ENCODE results near the gene LRRC10B. TPM values are rescaled to one million over a fixed set of nuclear protein-coding genes. Genes with fewer than 3 reads are reported as not detected.

Gene LRRC10B
- total RNA-seq, 1 experiment from 2014 or later = 1.1 TPM

DNA sequence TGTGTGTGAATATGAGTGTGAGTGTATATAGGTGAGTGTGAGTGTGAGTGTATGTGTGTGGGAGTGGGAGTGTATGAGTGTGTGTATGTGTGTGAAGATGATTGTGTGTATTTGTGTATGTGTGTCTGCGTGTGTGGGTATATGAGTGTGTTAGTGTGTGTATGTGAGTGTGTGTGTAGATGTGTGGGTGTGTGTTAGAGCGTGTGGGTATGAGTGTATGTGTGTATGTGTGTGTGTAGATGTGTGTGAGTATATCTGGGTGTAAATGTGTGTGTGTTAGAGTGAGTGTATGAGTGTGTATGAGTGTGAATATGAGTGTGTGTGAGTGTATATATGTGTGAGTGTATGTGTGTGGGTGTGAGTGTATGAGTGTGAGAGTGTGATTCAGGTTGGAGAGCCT, 11.1 kb upstream of the LRRC10B start:
- ChIA-PET POLR2A (ENCODE audit: unreplicated experiment) (no interaction called here), CTCF (no interaction called here)
- BruUV-seq (replicated peaks) = no TSS peak

DNA sequence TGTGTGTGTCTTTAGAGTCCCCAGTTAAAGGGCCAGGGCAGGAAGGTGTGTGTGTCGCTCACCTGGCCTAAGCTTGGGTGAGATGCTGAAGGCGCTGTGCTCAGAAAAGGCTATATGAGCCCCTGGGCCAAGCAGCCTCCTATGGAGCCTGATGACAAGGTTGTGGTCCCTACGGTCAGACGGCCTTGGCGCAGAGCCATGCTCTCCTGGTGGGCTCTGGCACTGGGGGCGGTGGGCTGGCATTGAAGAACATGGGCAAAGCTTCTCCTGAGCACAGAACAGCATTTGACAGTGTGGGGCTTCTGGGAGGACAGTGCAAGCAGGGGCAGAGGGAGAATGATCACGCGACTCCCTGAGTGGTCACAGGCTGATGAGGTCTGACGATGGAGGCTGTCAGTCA, 10.7 kb upstream of the LRRC10B start:
- Histone ChIP-seq H3K27me3 (ENCODE audit: insufficient read depth, low read depth) (no peaks in the 10 kb centered on the region), H3K27ac (no peak overlapping the region), H3K9me3 (ENCODE audit: insufficient read depth, low read depth) (no peaks in the 10 kb centered on the region), H3F3A (ENCODE audit: insufficient read depth, low read depth) (peaks cover 6% of the 10 kb centered on the region; the same call in 1 of the 2 replicates), H4K20me1 (ENCODE audit: insufficient read depth) (no peaks in the 10 kb centered on the region), H3K4me3 (no peak overlapping the region), H3K4me1 (replicated peaks; ENCODE audit: insufficient read depth) (peaks cover 7% of the 10 kb centered on the region), H3K9me2 (ENCODE audit: insufficient read depth) (no peaks in the 10 kb centered on the region), H2AFZ (no peak overlapping the region), H3K4me2 (no peak overlapping the region), H3K36me3 (ENCODE audit: low read depth) (no peaks in the 10 kb centered on the region), H3K79me2 (ENCODE audit: low read depth) (no peaks in the 10 kb centered on the region)
- TF ChIP-seq, protein P1, sequence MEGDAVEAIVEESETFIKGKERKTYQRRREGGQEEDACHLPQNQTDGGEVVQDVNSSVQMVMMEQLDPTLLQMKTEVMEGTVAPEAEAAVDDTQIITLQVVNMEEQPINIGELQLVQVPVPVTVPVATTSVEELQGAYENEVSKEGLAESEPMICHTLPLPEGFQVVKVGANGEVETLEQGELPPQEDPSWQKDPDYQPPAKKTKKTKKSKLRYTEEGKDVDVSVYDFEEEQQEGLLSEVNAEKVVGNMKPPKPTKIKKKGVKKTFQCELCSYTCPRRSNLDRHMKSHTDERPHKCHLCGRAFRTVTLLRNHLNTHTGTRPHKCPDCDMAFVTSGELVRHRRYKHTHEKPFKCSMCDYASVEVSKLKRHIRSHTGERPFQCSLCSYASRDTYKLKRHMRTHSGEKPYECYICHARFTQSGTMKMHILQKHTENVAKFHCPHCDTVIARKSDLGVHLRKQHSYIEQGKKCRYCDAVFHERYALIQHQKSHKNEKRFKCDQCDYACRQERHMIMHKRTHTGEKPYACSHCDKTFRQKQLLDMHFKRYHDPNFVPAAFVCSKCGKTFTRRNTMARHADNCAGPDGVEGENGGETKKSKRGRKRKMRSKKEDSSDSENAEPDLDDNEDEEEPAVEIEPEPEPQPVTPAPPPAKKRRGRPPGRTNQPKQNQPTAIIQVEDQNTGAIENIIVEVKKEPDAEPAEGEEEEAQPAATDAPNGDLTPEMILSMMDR (conservative IDR thresholded peaks at IDR 0.05) = no peak
- no peak for TF ChIP-seq EZH2 (IDR thresholded peaks at IDR 0.05; ENCODE audit: low read depth)
- no peak for DNase-seq
- intact Hi-C loops (cut with micrococcal nuclease; ENCODE audit: unreplicated experiment) = no loop called here
- ChIA-PET CTCF (no interaction called here), POLR2A (ENCODE audit: unreplicated experiment) (no interaction called here)
- no TSS peak for BruUV-seq (replicated peaks)

More for the DNA sequence above, 11.1 kb upstream of the LRRC10B start:
- Histone ChIP-seq H3K9me3 (ENCODE audit: insufficient read depth, low read depth) (no peaks in the 10 kb centered on the region), H3K4me2 (no peak overlapping the region), H3K27me3 (ENCODE audit: insufficient read depth, low read depth) (no peaks in the 10 kb centered on the region), H3K4me1 (replicated peaks; ENCODE audit: insufficient read depth) (peaks cover 3% of the 10 kb centered on the region), H4K20me1 (ENCODE audit: insufficient read depth) (no peaks in the 10 kb centered on the region), H3K36me3 (ENCODE audit: low read depth) (no peaks in the 10 kb centered on the region), H3F3A (ENCODE audit: insufficient read depth, low read depth) (peaks cover 2% of the 10 kb centered on the region; the same call in 1 of the 2 replicates), H3K79me2 (ENCODE audit: low read depth) (no peaks in the 10 kb centered on the region), H3K9me2 (ENCODE audit: insufficient read depth) (no peaks in the 10 kb centered on the region), H2AFZ (no peak overlapping the region), H3K27ac (no peak overlapping the region), H3K4me3 (no peak overlapping the region)
- no peak for TF ChIP-seq EZH2 (IDR thresholded peaks at IDR 0.05; ENCODE audit: low read depth)
- TF ChIP-seq, protein P1 (conservative IDR thresholded peaks at IDR 0.05) = no peak
- intact Hi-C loops (cut with micrococcal nuclease; ENCODE audit: unreplicated experiment) = no loop called here
- no peak for DNase-seq

DNA sequence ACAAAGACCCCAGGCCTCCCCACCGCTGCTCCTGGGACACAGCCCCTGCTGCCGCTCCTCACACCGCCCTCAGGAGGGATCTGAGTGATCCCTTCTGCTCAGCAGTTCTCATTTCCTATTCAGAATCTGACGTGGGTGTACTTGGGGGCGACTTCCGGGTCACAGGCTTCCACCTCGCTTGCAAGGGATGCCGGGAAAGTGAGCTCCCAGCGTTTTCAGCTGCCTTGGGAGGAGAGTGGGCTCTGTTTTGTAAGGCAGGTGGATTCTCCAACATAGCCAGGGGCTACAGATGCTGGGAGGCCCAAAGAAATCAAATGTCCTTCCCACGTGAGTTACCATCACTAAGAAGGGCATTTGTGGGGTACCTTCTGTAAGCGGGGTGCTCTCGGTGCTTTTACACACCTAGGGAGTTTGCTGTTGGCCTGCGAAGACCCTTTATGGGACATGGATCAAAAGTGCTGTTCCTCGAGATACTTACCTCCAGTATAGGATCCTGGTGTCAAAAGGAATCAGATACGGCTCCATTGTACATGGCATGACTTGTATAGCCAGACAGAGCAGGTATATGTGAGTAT, 9.7 kb upstream of the LRRC10B start:
- ChIA-PET CTCF (no interaction called here), POLR2A (ENCODE audit: unreplicated experiment) (no interaction called here)
- Histone ChIP-seq H3K36me3 (ENCODE audit: low read depth) (no peaks in the 10 kb centered on the region), H3K4me2 (no peak overlapping the region), H2AFZ (no peak overlapping the region), H3K9me3 (ENCODE audit: insufficient read depth, low read depth) (no peaks in the 10 kb centered on the region), H3K27ac (no peak overlapping the region), H4K20me1 (ENCODE audit: insufficient read depth) (no peaks in the 10 kb centered on the region), H3K27me3 (ENCODE audit: insufficient read depth, low read depth) (no peaks in the 10 kb centered on the region), H3K9me2 (ENCODE audit: insufficient read depth) (no peaks in the 10 kb centered on the region), H3K79me2 (ENCODE audit: low read depth) (no peaks in the 10 kb centered on the region), H3F3A (ENCODE audit: insufficient read depth, low read depth) (peaks cover 14% of the 10 kb centered on the region; the same call in 1 of the 2 replicates), H3K4me1 (replicated peaks; ENCODE audit: insufficient read depth) (peaks cover 16% of the 10 kb centered on the region), H3K4me3 (no peak overlapping the region)
- no TSS peak for BruUV-seq (replicated peaks)
- no peak for DNase-seq
- no peak for TF ChIP-seq EZH2 (IDR thresholded peaks at IDR 0.05; ENCODE audit: low read depth)
- TF ChIP-seq, protein P1 (conservative IDR thresholded peaks at IDR 0.05) = no peak
- intact Hi-C loops (cut with micrococcal nuclease; ENCODE audit: unreplicated experiment) = no loop called here

All from PC-9 (cell line).